AG09309 (cell line): Measurements from ENCODE around the gene IL25.

Source experiments
- DNase-seq: peaks from one replicate; pipeline ENCODE4 v3.0.0-alpha.2; 2010; ENCODE audit warnings: low read depth
- H3K4me3 ChIP-seq: 2 replicates; pipeline ENCODE4 v1.5.1; 2011; ENCODE audit warnings: mild to moderate bottlenecking, low read depth, low read length, moderate library complexity; ENCODE audit not compliant: control insufficient read depth
- TF ChIP-seq, protein P1 (sequence below): IDR thresholded peaks from 2 replicates; pipeline ENCODE4 v1.5.1; 2011; ENCODE audit warnings: mild to moderate bottlenecking, low read depth, low read length, inconsistent platforms; ENCODE audit not compliant: insufficient read depth, control insufficient read depth; ENCODE audit errors: missing control alignments

The IL25 gene

DNA sequence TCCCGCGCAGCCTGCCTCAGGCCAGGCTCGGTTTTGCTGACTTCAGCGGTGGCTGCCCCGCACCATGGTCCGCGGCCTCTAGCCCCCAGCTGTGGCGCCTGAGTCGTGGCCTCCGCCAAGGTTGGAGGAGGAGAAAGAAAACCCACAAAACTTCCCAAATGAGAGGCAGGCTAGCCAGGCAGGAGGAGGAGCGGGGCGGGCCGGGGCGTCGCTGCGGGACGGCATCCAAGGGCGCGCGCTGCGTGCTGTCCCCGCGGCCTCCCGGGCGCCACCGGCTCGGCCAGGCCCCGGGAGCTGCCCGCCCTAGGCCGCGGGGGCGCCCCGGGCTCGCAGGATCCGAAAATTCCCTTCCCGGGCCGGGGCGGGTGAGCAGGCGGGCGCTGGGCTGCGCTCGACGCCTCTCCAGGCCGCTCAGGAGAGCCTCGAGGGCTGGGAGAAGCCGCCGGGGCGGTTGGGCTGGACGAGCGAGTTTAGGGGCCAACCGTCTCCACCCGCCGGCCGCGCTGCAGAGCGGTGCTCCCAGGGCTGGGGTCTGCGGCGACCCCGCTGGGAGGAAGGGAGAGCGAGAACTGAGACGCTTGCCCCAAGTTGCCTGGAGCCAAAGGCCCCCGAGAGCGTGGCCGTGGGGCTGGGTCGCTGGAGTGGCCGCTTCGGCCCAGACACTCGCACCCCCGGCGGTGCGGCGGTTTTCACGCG lies 7.4 kb upstream of the IL25 start, which contains the start of gene EFS:
TSS of gene EFS (minus strand) at position 137 of the 696 bp plus-strand sequence. CDS start 147 bp downstream, outside the sequence.
- H3K4me3 ChIP-seq: peak within 1 kb of the TSS; percentile 53
- DNase-seq: no peak
- TF ChIP-seq, protein P1, sequence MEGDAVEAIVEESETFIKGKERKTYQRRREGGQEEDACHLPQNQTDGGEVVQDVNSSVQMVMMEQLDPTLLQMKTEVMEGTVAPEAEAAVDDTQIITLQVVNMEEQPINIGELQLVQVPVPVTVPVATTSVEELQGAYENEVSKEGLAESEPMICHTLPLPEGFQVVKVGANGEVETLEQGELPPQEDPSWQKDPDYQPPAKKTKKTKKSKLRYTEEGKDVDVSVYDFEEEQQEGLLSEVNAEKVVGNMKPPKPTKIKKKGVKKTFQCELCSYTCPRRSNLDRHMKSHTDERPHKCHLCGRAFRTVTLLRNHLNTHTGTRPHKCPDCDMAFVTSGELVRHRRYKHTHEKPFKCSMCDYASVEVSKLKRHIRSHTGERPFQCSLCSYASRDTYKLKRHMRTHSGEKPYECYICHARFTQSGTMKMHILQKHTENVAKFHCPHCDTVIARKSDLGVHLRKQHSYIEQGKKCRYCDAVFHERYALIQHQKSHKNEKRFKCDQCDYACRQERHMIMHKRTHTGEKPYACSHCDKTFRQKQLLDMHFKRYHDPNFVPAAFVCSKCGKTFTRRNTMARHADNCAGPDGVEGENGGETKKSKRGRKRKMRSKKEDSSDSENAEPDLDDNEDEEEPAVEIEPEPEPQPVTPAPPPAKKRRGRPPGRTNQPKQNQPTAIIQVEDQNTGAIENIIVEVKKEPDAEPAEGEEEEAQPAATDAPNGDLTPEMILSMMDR: no peak

- no peak for DNase-seq
- H3K4me3 ChIP-seq: peak overlapping the region; percentile 47
- TF ChIP-seq, protein P1: no peak
These were observed 6.7 kb upstream of the IL25 start for GRCh38 chr14:23365732-23366425.

DNA sequence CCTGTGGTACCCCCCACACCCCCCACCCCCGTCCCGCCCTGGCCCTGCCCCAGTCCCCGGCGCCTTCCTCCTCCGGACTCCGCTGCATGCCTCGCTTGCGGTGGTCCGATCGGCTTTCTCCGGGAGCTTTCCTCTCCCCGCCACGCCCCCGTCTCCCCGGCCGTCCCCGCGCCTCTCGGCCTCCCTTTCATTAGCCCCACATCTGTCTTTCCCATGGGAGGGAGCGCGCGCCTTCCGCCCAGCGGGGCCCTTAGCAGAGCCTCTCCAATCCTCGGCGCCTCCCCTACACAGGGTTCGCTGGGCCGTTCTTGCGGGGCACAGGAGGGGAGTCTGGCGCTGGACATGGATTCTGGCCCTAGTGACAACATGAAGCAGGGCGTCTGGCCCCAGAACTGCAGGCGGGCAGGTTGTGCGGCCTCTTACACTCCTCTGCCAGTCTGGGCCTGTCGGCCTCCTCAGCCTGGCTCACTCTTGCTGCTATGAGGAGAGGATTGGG lies 6.1 kb upstream of the IL25 start:
- TF ChIP-seq, protein P1: no peak
- no peak for DNase-seq
- peak overlapping the region; percentile 47 for H3K4me3 ChIP-seq

GRCh38 chr14:23370221-23370620 lies 2.4 kb upstream of the IL25 start:
- DNase-seq: no peak
- H3K4me3 ChIP-seq: no peak overlapping the region
- TF ChIP-seq, protein P1: no peak

DNA sequence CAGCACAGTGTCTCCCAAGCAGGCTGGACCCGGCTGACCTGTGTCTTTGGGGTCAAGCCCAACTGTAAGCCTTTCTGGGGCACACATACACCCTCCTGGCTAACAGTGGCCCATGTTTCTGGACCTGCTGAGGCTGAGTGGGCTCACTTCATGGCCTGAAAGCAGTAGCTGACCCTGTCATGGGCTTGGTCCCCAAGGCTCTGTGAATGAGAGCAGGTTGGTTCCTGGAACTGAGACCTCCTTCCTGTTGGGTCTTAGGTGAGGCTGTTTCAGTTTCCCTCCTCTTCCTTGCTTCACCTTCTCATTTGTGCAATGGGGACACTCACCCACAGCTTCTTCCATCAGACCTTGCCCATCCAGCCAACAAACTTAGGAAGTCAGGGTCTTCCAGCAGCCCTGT lies 744 bp upstream of the IL25 start:
- DNase-seq: no peak
- H3K4me3 ChIP-seq: no peak overlapping the region
- TF ChIP-seq, protein P1: no peak

- no peak overlapping the region for H3K4me3 ChIP-seq
- TF ChIP-seq, protein P1: no peak
- no peak for DNase-seq
These were observed 432 bp downstream of the IL25 start for GRCh38 chr14:23373041-23373440.
